Fibroblast of skin of scalp (primary cell): ENCODE results near the gene FBLN2.

ENCODE experiments used
- DNase-seq: peaks from one replicate; pipeline ENCODE4 v3.0.0-alpha.2; 2013

FBLN2 gene

GRCh38 chr3:13582366-13583250 lies 33.7 kb downstream of the FBLN2 start:
- DNase-seq, result no peak

- DNase-seq, result no peak
Observed at GRCh38 chr3:13583251-13584180, 34.6 kb downstream of the FBLN2 start.

- DNase-seq, result no peak
Observed at GRCh38 chr3:13584427-13584891, 35.5 kb downstream of the FBLN2 start.

GRCh38 chr3:13584901-13585300 lies 36.0 kb downstream of the FBLN2 start:
- no peak for DNase-seq

GRCh38 chr3:13587442-13587841 lies 38.5 kb downstream of the FBLN2 start:
- DNase-seq, result no peak

GRCh38 chr3:13588221-13588701 lies 39.3 kb downstream of the FBLN2 start:
- no peak for DNase-seq

- DNase-seq, result no peak
Observed at GRCh38 chr3:13588993-13589392, 40.1 kb downstream of the FBLN2 start.

GRCh38 chr3:13590841-13591520 lies 42.1 kb downstream of the FBLN2 start:
- no peak for DNase-seq

GRCh38 chr3:13593615-13594014 lies 44.7 kb downstream of the FBLN2 start:
- DNase-seq, result no peak

- no peak for DNase-seq
Observed at GRCh38 chr3:13594146-13594545, 45.2 kb downstream of the FBLN2 start.

- DNase-seq, result no peak
Observed at GRCh38 chr3:13594991-13595421, 46.1 kb downstream of the FBLN2 start.

GRCh38 chr3:13595485-13595884 lies 46.6 kb downstream of the FBLN2 start:
- no peak for DNase-seq

GRCh38 chr3:13596426-13597205 lies 47.7 kb downstream of the FBLN2 start:
- no peak for DNase-seq

GRCh38 chr3:13597661-13598060 lies 48.7 kb downstream of the FBLN2 start:
- no peak for DNase-seq

- no peak for DNase-seq
Observed at GRCh38 chr3:13598201-13598600, 49.3 kb downstream of the FBLN2 start.

- peak; percentile 70 for DNase-seq
Observed at GRCh38 chr3:13598926-13599886, 50.3 kb downstream of the FBLN2 start.

GRCh38 chr3:13599887-13600450 lies 51.0 kb downstream of the FBLN2 start:
- no peak for DNase-seq

- peak; percentile 75 for DNase-seq
Observed at GRCh38 chr3:13600950-13601691, 52.2 kb downstream of the FBLN2 start.

GRCh38 chr3:13601692-13602080 lies 52.8 kb downstream of the FBLN2 start:
- DNase-seq, result no peak
